ENCODE results near the gene GGT5.

- no peak for TF ChIP-seq CTCF (IDR thresholded peaks at IDR 0.05)
- no peak for TF ChIP-seq EP300 (IDR thresholded peaks at IDR 0.05)
These were observed 73.1 kb downstream of the GGT5 start for GRCh38 chr22:24171822-24172221.

Measured in tibial nerve (tissue), 4 donors.